DMS114 treated with DMSO at 0.1 percent for 48 hours (cell line): ENCODE results near the gene RPUSD1.
"Not testable (repeated sequence)": the region's sequence is repeated elsewhere in the genome, so short reads cannot be mapped to it uniquely, and the experiment has no call there.

Experiments
- DNase-seq: peaks from one replicate; lab custom pipeline; 2025; ENCODE audit not compliant: unreplicated experiment; lab: John Stamatoyannopoulos, UW

The RPUSD1 gene

DNA sequence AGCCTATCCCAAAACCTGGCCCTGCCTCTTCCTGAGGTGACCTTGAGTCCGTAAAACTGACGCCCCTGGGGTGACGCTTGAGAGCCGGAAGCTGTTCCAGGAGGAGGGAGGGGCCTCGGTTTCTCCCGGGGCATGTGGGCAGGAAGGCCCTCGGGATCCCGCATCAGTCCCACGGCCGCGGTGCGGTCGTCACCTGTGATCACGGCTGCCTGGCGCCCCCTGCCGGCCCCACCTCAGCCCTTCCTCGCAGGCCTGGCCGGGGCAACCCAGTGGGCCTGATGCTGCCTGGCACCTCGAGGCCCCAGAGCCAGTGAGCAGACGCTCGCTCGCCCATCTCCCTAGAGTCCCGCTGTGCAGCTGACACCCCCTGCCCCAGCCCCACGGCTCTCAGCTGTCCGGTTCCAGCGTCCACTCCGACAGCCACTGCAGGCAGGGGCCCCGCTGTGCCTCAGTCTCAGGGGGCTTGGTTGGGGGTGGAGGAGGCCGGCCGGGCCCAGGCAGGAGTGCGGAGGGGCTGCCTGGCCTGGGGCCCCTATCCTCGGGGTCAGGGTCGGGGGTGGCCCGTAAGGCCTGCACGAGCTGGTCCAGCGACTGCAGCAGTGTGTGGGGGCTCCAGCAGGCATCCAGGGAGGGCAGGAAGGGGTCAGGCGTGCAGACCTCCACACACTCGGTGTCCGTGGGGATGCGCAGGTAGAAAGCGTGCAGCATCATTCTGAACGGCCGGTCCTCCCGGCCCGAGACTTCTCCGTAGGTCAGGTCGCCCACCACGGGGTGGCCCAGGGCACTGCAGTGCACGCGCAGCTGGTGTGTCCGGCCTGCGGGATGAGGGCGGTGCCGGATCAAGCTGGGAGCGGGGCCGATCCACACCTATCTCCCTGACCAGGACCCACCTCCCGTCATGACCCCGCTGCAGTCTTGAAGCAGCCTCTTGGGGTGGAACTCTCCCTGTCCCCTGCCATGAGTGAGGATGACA lies 2.3 kb downstream of the RPUSD1 start:
- DNase-seq: no peak

GRCh38 chr16:784431-784830 lies 3.8 kb downstream of the RPUSD1 start:
- DNase-seq: no peak

DNA sequence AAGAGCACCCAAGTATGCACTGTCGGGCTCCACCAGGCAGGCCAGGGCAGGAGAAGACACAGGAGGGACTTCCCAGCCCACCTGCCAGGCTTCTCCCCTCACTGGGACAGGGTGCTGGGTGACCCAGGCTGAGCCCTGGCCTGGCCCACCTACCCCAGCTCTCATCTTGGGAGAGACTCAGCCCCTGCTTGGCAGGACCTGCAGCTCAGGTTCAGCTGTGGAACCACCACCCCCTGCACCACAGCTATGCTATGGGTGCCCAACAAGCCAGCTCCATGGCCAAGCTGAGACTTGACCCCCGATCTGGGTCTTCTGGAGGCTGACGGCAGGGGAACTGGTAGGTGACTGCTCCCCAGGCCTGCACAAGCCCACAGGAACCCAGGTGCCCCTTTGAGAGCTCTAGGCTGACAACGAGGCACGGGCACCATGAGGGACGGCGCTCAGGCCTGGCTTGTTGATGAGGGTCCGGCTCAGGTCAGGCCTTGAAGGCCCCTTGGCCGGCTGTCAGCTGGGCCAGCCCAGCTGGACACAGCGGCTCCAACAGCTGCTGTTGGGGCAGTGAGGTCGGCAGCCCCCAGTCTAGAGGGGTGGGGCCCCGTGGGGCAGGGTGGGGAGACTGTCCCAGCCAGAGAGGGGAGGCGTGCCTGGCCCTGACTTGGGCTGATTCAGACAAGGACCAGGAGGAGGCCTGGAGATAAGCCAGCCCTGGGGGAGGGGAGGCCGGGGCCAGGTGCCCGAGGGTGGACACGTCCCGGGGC lies 4.6 kb downstream of the RPUSD1 start:
- DNase-seq: no peak

DNA sequence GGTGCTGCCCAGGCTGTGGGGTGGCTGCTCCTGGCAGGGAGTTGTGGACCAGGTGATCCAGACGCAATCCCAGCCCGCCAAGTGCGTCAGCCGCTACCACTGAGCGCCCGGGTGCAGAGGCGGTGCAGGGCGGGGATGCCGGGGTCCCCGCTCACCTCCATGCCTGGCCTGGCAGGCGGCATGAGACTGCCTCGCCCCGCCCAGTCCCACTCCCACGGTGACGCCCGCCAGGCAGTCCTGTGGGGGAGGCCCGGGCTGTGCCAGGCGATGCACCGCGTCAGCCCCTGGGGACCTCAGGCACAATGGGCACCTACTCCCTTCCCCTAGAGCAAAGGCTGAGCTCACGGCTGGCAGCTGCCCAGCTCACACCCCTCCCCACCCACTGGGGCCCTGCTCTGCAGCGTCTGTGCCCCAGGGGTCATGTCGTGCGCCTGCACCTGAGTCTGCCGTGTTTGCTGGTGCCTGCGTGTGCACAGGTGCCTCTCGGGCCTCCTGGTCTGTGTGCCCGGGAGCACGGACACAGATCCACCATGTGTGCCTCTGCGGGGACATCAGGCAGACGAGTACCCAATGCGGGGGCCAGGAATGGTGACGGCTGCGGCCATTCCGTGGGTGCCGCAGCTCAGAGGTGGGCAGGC lies 5.3 kb downstream of the RPUSD1 start:
- DNase-seq: no peak

DNA sequence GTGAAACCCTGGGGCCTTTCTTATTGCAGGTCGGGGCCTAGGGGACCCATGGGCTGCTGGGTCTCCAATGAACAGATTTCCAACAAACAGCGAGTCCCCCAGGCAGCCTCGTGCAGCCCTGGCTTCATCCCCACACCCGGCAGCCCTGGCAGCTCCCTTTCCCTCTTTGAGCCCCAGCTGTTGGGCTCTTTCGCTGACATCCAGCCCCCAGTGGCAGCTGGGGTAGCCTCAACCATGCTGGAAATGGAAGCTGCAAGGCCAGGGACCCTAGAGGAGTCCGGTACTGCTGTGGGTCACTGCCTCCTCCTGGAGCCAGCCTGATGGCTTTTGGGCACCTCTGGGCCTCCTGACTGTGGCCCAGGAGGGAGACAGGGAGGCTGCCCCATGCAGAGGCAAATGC lies 5.9 kb downstream of the RPUSD1 start:
- no peak for DNase-seq

DNA sequence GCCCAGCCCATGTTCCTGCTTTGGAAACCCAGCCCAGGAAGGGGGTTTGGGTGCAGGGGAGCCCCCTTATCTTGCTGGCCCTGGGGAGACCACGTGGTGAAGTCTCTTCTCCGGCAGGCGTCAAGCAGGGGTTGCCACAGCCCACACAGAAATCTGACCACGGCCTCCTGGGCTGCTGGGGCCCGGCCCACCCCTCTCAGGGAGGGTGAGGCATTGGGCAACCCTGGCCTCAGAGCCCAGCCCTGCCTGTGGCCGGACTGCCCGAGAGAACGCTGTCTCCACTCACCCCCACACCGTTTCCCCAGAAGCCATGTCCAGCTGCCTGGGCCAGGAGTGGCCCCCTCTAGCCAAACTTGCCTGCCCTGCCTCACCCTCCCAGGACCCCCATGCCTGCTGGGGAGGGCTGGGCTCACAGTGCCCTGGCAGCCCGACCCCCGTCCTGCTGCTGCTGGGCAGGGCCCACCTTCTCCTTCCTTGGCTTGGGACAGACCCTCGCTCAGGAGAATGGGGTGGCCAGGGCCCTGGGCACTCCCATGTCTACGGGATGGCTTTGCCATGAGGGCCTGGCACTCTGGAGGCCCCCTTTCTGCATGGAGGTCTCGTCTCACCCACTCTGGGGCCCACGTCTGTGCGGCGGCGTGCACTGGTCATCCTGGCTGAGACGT lies 6.7 kb downstream of the RPUSD1 start:
- no peak for DNase-seq

GRCh38 chr16:780296-780695 lies 7.9 kb downstream of the RPUSD1 start:
- DNase-seq: no peak

GRCh38 chr16:779561-779960 lies 8.6 kb downstream of the RPUSD1 start:
- no peak for DNase-seq

GRCh38 chr16:778909-779527 lies 9.2 kb downstream of the RPUSD1 start:
- DNase-seq: no peak

DNA sequence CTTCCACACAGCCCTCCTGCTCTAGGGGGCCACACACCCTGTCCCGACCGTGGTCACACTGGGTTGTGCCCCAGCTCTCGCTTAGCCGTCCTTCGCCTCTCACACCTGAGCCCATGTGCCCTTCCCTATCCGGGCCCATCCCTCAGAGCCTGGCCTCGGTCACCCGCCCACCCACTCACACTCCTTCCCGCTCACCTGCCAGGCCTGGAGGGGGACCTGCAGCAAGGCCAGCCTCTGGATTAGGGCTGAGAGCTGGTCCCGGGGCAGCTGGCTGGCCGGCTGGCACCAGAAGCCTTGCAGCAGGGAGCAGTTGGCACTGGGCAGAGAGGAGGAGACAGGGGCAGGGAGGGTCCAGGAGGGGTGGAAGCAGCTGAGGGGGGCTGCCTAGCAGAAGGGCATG lies 9.7 kb downstream of the RPUSD1 start:
- no peak for DNase-seq

DNA sequence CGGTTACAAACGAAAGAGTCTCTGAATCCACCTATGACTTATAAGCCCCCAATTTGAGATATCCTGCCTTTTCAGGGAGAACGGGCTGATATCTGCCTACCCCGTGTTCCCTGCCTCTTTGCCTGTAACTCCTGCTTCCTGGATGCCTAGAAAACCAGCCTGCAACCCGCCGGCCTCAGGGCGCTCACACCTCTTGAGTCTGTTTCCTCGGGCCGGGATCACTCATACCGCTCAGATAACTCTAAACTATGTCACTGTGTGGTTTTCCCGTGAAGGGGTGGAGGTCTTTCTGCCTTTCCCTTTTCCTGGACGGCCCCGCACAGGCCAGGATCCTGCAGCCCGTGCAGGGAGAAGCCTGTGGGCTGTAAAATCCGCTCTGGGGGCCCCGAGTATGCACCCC lies 10.4 kb downstream of the RPUSD1 start:
- no peak for DNase-seq

- no peak for DNase-seq
These were observed 11.4 kb downstream of the RPUSD1 start for GRCh38 chr16:776824-777223.

DNA sequence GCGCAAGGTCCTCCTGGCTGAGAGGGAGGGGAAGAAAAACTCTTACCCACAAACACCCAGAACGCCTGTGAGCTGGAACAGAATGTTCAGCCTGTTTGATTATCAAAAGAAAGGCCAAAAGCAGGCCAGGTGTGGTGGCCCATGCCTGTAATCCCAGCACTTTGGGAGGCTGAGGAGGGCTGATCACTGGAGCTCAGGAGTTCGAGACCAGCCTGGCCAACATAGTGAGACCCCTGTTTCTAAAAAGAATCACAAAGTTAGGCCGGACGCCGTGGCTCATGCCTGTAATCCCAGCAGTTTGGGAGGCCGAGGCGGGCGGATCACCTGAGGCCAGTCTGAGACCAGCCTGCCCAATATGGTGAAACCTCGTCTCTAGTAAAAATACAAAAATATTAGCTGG lies 11.9 kb downstream of the RPUSD1 start:
- DNase-seq: not testable (repeated sequence)

- no peak for DNase-seq
These were observed 12.9 kb downstream of the RPUSD1 start for GRCh38 chr16:775236-775796.

DNA sequence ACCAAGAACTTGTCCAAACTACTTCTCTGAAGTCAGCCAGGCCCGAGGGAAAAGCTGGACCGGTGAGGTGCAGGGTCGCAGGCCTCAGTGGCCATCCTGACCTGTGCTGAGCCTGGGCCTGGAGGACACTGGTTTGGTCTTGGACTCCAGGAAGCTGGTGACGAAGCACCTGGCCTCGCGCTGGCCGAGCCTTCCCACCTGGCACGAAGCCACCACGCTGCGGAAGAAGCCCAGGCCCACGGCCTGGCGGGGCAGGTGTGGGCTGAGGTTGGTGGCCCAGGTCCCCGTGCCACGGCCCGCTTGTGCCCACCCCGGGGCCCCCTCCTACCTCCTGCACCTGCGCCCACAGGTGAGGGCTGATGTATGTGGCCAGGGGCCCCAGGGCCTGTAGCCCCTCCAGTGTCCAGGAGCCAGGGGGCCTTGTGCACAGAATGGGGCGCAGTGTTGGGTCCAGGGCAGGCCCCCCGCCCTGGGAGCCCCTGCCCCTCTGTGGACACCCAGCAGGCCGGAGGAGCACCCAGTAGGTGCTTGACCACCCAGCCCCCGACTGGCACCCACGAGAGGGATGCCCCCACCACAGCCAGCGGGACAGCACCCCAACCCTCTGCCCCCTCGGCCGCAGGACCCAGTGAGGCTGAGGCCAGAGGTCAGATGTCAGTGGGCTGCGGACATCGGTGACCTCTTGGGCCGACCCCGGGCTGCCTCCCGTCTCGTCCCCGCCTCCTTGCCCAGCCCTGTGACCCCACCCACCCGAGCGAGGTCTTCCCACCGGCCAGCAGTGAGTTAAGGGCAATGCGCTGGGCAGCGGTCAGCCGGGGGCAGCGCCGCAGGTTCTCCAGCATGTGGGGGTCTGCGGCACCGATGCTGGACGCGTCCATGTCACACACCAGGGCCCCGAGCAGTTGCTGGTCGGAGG lies 13.8 kb downstream of the RPUSD1 start:
- DNase-seq: no peak

- DNase-seq: no peak
These were observed 15.2 kb downstream of the RPUSD1 start for GRCh38 chr16:772959-773358.

GRCh38 chr16:770411-770810 lies 17.8 kb downstream of the RPUSD1 start:
- DNase-seq: no peak

- DNase-seq: no peak
These were observed 18.2 kb downstream of the RPUSD1 start for GRCh38 chr16:769934-770333.

GRCh38 chr16:769184-769784 lies 18.9 kb downstream of the RPUSD1 start:
- no peak for DNase-seq
